SH-SY5Y (cell line): Measurements from ENCODE around the gene ANO8.

Source experiments
- GATA2 ChIP-seq: IDR thresholded peaks from 2 replicates; pipeline ENCODE4 v1.6.1; 2011; ENCODE audit warnings: mild to moderate bottlenecking, low read depth, low read length
- GATA3 ChIP-seq: IDR thresholded peaks from 2 replicates; pipeline ENCODE4 v1.6.1; 2011; ENCODE audit warnings: low read depth, mild to moderate bottlenecking, low read length, moderate library complexity

Gene ANO8

GRCh38 chr19:17326595-17326966 is 8.1 kb downstream of the ANO8 start:
- TF ChIP-seq GATA3 = no peak
- TF ChIP-seq GATA2 = no peak

DNA sequence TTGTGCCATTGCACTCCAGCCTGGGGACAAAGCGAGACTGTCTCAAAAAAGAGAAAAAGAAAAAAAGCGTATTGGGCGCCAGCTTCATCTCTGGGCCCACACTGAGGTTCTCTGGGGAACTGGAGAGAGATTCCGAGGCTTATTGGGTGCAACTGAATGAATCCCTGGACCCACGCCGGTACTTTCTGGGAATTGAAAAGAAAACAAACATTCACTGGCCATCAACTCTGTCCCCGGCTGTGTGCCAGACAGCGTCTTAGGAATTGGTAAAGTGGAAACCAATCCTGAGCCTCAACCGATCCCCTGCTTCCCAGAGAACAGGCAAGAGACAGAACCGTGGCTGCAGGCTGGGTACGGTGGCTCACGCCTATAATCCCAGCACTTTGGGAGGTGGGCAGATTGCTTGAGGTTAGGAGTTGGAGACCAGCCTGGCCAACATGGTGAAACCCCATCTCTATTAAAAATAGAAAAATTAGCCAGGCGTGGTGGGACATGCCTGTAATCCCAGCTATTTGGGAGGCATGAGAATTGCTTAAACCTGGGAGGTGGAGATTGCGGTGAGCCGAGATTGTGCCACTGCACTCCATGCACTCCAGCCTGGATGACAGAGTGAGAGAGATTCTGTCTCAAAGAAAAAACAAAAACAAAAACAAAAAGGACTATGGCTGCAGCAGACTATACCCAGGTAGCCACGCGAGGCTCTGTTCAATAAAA is 8.6 kb downstream of the ANO8 start:
- no peak for TF ChIP-seq GATA2
- TF ChIP-seq GATA3 = no peak

DNA sequence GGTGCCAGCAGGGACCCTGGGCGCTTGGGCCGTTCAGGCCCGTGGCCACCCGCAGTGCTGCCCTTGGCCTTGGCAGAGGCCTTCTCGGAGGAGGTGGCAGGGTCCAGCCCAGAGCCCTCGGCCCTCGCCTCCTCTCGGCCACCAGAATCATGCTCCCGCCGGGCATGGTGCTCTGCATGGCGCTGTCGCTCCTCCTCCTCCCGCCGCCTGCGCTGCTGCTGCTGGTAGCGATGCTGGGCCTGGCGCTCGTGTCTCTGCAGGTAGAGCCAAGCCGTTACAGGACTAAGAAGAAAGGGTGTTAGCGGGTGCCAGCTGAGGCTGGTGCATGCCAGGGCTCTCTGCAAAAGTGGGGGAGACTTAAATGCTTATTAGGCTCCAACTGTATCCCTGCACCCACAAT is 9.5 kb downstream of the ANO8 start:
- TF ChIP-seq GATA3 (no peak), GATA2 (no peak)

- TF ChIP-seq GATA2 (no peak), GATA3 (no peak)
Observed at GRCh38 chr19:17324357-17325114, 10.1 kb downstream of the ANO8 start.

- TF ChIP-seq GATA2 = no peak
- TF ChIP-seq GATA3 = no peak
Observed at GRCh38 chr19:17323964-17324332, 10.7 kb downstream of the ANO8 start.

- TF ChIP-seq GATA2 (no peak), GATA3 (no peak)
Observed at GRCh38 chr19:17323300-17323963, 11.2 kb downstream of the ANO8 start.

DNA sequence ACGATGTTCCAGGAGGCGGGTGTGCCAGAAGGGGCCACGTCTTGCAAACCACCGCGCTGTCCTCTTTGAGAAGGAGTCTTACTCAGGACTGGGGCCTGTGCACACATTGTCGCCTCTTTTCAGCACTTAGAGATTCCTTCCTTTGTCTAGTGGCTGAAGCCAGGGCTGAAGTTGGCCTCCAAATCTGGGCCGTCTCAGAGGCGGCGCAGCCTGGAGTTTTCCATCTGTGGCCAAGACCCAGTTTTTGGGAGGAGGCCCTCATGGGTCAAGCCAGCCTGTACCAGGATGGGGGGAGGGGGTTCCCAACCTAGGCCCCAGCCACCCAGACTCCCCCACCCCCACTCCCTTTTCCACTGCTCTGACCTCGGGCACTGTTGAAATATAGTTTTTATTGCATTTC is 11.8 kb downstream of the ANO8 start:
- TF ChIP-seq GATA3 (no peak), GATA2 (no peak)

GRCh38 chr19:17321655-17322489 is 12.8 kb downstream of the ANO8 start:
- TF ChIP-seq GATA3 = no peak
- TF ChIP-seq GATA2 = no peak

DNA sequence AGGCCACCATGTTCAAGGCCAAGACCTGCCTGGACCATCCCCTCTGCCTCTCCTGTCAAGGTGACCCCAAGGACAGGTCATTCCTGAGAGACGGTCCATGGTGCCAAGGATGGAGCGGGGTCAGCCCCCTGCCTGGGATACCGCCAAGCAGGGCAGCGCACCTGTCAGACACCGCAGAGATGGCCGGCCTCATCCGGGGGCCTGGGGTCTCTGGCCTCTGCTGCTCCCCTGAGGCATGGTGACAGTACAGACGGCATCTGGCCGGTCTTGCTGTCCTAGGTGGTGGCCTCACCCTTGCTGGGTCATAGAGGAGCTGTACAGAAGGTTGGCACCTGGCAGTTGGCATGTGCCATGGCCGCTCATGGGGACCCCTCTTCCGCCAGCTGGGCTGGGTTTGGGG is 14.2 kb downstream of the ANO8 start:
- no peak for TF ChIP-seq GATA3
- no peak for TF ChIP-seq GATA2

DNA sequence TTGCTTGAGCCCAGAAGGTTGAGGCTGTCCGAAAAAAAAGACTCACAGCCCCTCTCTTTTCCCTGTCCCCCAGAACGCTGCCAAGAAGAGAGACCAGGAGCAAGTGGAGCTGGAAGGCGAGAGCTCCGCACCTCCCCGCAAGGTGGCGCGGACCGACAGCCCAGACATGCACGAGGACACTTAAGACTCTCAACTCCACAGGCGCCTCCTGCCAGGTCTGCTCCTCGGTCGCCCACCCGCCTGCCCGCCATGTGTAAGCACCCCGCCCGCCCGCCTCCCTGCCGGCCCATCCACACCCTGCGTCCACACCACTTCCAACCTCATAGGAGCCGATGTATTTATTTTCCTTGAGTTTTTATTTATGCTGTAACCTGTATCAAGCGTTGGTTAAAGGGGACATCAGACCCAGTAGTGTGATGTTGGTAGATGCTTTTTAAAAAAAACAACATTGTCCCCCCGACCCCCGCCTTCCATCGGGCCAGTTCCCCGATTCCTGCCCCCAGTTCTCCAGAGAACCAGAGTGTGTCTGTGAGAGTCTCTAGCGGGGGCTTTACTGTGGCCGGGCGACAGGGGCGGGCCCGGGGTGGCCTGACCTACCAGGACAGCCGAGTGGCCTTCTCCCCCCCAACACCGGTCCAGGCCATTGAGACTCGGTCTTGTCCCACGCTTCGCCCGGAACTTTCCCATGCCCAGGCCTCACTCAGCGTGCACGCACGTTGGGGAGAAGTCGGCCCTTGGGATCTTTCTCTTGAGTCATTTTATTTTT is 15.0 kb downstream of the ANO8 start:
- TF ChIP-seq GATA3 (no peak), GATA2 (no peak)

DNA sequence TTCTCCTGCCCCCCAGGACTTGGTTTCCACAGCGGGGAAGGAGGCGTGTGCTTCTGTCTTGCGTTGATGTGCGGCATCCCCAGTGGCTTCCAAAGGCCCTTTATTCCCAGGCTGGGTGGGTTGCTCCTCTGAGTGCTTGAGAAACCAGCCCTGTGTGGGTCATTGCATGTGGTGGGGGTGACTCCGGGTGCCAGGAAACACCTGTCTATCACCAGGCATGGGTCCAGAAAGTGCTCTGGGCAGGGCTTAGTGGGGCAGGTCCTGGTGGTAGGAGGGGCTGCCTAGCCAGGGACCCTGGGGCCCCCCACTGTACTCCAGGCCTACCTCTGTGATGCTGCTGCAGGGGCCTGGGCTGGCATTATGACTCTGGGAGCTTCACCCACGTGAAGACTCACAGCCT is 15.7 kb downstream of the ANO8 start:
- TF ChIP-seq GATA3 = no peak
- no peak for TF ChIP-seq GATA2

DNA sequence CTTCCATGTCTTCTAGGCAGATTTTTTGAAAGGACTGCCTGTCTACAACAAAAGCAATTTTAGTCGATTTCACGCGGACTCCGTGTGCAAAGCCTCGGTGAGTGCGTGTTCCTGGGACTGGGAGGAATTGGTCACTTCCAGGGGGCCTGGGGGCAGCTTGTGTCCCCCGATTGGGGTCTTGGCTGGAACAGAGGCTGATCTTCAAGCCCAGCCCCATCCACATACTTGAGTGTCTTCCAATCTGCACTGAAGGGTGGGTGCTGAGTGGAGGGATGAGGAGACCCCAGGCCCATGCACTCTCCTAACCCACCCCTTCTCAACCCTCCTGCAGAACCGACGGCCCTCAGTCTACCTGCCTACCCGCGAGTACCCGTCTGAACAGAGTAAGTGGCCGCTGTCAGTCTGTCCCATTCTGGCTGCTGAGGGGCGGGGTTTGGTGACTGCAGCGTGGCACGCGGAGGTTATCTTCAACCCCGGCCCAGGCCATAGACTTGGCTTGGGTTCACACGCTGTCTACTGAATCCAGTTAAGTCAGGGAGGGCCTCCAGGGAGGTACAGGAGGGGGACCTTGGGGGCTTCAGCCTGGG is 20.6 kb downstream of the ANO8 start:
- TF ChIP-seq GATA2 = no peak
- TF ChIP-seq GATA3 = no peak
